Peyer's patch (tissue), 4 donors: ENCODE results near the gene IKZF3. TPM values are rescaled to one million over a fixed set of nuclear protein-coding genes. Genes with fewer than 3 reads are reported as not detected.

Experiments used
- DNase-seq, 3 donors: peaks; one replicate each; pipeline ENCODE4 v3.0.0-alpha.2; 2017 to 2019
- H3K27ac ChIP-seq, 4 donors: fragments of 200-600 bp; sonication (generic); one replicate each; pipeline ENCODE4 v1.5.1; 2016 to 2019
- H3K27me3 ChIP-seq, 2 donors: fragments of 200-600 bp; sonication (generic); one replicate each; pipeline ENCODE4 v1.5.1; 2019
- H3K36me3 ChIP-seq, 3 donors: fragments of 200-600 bp; sonication (generic); one replicate each; pipeline ENCODE4 v1.5.1; 2016 to 2019
- H3K4me1 ChIP-seq, 4 donors: fragments of 200-600 bp; sonication (generic); one replicate each; pipeline ENCODE4 v1.5.1; 2016 to 2019
- H3K4me3 ChIP-seq, 4 donors: fragments of 200-600 bp; sonication (generic); 1 replicate in 3 of 4; 2 replicates in 1 of 4; pipeline ENCODE4 v1.5.1; 2016 to 2019; ENCODE audit warnings: mild to moderate bottlenecking in 1 of 4
- H3K9me3 ChIP-seq, 4 donors: fragments of 200-600 bp; sonication (generic); one replicate each; pipeline ENCODE4 v1.5.1; 2016 to 2019; ENCODE audit warnings: mild to moderate bottlenecking in 1 of 4
- POLR2A ChIP-seq, 2 donors: fragments of 450-650 bp; IDR thresholded peaks; one replicate each; pipeline ENCODE4 v1.5.1; 2017; ENCODE audit warnings: antibody characterized with exemption in 2 of 2, mild to moderate bottlenecking in 2 of 2, moderate library complexity in 2 of 2
- total RNA-seq, 4 donors: library from RNA; depleted of rRNA; stranded (reverse); fragments of >200 nt; gene quantifications; one replicate each; pipeline ENCODE4 v1.1.0, GENCODE V29; 2016
- TF ChIP-seq, protein P1 (sequence below), 6 experiments: fragments of 450-650 bp in 4 of 6; fragments of 200-600 bp in 2 of 6; sonication (generic) in 1 of 6; IDR thresholded peaks; one replicate each; pipeline ENCODE4 v1.5.1; 2017 to 2019; ENCODE audit warnings: antibody characterized with exemption in 6 of 6, mild to moderate bottlenecking in 3 of 6, moderate library complexity in 1 of 6

IKZF3 gene
- total RNA-seq, 4 donors from 2014 or later, result 5.4 to 45.4 (median 7.0) TPM

DNA sequence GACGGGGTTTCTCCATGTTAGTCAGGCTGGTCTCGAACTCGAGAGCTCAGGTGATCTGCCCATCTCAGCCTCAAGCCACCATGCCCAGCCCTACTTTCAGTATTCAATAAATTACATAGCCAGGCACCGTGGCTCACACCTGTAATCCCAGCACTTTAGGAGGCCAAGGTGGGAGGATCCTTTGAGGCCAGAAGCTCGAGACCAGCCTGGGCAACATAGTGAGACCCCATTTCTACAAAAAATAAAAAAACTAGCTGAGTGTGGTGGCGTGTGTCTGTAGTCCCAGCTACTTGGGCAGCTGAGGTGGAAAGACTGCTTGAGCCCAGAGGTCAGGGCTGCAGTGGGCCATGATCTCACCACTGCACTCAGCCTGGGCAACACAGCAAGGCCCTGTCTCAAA, 142.0 kb downstream of the IKZF3 start:
- TF ChIP-seq, protein P1, sequence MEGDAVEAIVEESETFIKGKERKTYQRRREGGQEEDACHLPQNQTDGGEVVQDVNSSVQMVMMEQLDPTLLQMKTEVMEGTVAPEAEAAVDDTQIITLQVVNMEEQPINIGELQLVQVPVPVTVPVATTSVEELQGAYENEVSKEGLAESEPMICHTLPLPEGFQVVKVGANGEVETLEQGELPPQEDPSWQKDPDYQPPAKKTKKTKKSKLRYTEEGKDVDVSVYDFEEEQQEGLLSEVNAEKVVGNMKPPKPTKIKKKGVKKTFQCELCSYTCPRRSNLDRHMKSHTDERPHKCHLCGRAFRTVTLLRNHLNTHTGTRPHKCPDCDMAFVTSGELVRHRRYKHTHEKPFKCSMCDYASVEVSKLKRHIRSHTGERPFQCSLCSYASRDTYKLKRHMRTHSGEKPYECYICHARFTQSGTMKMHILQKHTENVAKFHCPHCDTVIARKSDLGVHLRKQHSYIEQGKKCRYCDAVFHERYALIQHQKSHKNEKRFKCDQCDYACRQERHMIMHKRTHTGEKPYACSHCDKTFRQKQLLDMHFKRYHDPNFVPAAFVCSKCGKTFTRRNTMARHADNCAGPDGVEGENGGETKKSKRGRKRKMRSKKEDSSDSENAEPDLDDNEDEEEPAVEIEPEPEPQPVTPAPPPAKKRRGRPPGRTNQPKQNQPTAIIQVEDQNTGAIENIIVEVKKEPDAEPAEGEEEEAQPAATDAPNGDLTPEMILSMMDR (IDR thresholded peaks at IDR 0.05), result no peak
- no peak for TF ChIP-seq POLR2A (IDR thresholded peaks at IDR 0.05)
- DNase-seq, result no peak
- no peaks in the 10 kb centered on the region for H3K4me1 ChIP-seq
- no peaks in the 10 kb centered on the region for H3K27me3 ChIP-seq
- no peak overlapping the region for H3K27ac ChIP-seq
- H3K4me3 ChIP-seq, result no peak overlapping the region
- peaks cover 0 to 83% (median 0%) of the 10 kb centered on the region in 3 donors for H3K36me3 ChIP-seq
- no peaks in the 10 kb centered on the region for H3K9me3 ChIP-seq

DNA sequence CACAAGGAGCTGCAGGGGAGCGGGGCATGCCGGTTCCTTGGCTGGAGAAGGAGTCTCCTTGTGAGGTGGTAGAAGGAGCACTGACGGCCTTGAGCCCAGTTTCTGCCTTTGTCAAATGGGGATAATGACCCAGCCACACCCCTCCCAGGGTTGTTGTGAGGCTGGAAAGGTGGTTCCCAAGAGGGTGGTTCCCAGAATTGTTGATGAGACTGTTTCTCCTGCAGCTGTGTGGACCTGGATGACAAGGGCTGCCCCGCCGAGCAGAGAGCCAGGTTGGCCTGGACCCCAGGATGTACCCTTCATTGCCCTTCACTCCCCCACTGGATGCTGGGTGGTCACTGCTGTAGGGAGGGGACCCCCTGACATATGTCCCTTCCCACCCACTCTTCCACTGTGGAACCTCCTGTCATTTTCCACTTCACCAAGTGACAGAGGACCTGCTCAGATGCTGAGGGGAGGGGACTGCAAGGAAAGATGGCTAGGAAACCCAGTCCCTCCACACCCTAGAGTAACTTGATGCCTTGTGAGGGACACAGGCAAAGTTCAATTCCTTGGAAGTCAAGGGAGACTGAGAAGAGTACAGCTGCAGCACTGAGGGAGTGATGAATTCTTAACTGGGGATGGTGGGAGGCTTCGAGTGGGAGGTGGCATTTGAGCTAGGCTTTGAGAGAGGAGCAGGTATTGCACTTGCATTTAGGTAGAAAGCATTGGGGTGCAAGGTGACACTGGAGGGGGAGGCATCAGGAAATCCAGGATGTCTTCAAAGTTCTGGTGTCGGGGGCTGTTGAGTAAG, 144.4 kb downstream of the IKZF3 start:
- no peaks in the 10 kb centered on the region for H3K27me3 ChIP-seq
- no peaks in the 10 kb centered on the region for H3K9me3 ChIP-seq
- H3K36me3 ChIP-seq, result peaks cover 0 to 86% (median 0%) of the 10 kb centered on the region in 3 donors
- no peak overlapping the region for H3K27ac ChIP-seq
- H3K4me1 ChIP-seq, result peaks cover 0 to 12% (median 0%) of the 10 kb centered on the region in 4 donors
- DNase-seq, result no peak
- no peak overlapping the region for H3K4me3 ChIP-seq
- TF ChIP-seq, protein P1 (IDR thresholded peaks at IDR 0.05), result no peak
- no peak for TF ChIP-seq POLR2A (IDR thresholded peaks at IDR 0.05)

DNA sequence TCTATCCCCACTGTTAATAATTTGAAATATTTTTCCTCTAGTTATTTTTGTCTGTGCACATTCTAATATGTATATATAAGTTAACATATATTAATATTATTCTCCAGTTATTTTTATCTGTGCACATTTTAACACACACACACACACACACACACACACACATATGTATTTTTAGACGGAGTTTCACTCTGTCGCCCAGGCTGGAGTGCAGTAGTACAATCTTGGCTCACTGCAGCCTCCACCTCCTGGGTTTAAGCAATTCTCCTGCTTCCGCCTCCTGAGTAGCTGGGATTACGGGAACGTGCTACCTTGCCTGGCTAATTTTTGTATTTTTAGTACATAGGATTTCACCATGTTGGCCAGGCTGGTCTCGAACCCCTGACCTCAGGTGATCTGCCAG, 146.5 kb downstream of the IKZF3 start:
- Histone ChIP-seq H3K36me3 (peaks cover 0 to 87% (median 0%) of the 10 kb centered on the region in 3 donors), H3K9me3 (no peaks in the 10 kb centered on the region), H3K27ac (no peak overlapping the region), H3K4me1 (peaks cover 0 to 12% (median 0%) of the 10 kb centered on the region in 4 donors), H3K4me3 (no peak overlapping the region), H3K27me3 (no peaks in the 10 kb centered on the region)
- no peak for DNase-seq
- TF ChIP-seq, protein P1 (IDR thresholded peaks at IDR 0.05), result no peak
- TF ChIP-seq POLR2A (IDR thresholded peaks at IDR 0.05), result no peak

DNA sequence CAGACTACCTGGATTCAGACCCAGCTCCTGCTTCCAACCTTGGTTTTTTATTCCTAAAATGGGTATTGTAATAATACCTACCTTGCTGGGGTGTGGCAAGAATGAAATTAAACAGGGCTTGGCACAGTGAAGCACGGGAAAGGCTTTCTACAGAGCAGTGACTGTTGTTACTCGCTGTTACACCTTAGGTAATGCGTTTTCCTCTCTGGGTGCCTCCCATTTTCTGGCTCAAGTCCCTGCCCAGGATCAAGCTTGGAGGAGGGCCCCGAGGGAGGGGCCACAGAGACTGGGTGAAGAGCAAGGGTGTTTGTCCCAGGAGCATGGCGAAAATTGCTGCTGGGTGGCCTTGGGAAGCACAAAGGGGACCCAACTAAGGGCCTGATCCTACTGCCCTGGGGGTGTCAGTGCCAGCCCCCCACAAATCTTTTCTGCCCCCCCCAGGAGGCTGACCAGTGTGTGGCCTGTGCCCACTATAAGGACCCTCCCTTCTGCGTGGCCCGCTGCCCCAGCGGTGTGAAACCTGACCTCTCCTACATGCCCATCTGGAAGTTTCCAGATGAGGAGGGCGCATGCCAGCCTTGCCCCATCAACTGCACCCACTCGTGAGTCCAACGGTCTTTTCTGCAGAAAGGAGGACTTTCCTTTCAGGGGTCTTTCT, 147.1 kb downstream of the IKZF3 start:
- H3K27ac ChIP-seq, result peak overlapping the region in 3 of 4 donors; percentile 40 to 72 (median 50)
- peaks cover 0 to 91% (median 0%) of the 10 kb centered on the region in 3 donors for H3K36me3 ChIP-seq
- no peak overlapping the region for H3K4me3 ChIP-seq
- peak in 1 of 2 donors; percentile 16 for TF ChIP-seq POLR2A (IDR thresholded peaks at IDR 0.05)
- TF ChIP-seq, protein P1 (IDR thresholded peaks at IDR 0.05), result no peak
- peak in 1 of 3 donors; percentile 61 for DNase-seq
- H3K27me3 ChIP-seq, result no peaks in the 10 kb centered on the region
- no peaks in the 10 kb centered on the region for H3K9me3 ChIP-seq
- peaks cover 0 to 12% (median 0%) of the 10 kb centered on the region in 4 donors for H3K4me1 ChIP-seq

DNA sequence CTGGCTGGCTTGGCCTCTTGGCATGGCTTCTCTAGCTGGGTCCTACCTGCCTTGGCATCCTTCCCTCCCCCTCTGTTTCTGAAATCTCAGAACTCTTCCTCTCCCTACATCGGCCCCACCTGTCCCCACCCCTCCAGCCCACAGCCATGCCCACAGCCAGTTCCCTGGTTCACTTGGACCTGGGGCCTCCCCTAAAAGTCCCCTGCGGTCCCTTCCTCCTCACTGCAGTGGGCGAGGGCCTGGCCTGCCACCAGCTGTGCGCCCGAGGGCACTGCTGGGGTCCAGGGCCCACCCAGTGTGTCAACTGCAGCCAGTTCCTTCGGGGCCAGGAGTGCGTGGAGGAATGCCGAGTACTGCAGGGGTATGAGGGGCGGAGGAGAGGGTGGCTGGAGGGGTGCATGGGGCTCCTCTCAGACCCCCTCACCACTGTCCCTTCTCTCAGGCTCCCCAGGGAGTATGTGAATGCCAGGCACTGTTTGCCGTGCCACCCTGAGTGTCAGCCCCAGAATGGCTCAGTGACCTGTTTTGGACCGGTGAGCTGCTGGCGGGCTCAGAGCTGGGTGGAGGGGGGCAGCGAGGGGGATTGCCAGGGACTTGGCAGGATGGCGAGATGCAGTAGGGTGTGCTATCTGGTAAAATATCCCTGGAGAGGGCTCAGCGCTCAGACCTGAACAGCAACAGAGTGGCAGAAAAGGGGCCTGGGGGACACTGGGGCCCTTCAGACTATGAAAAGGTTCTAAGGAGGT, 147.9 kb downstream of the IKZF3 start:
- Histone ChIP-seq H3K4me1 (peaks cover 0 to 12% (median 0%) of the 10 kb centered on the region in 4 donors), H3K4me3 (no peak overlapping the region), H3K36me3 (peaks cover 0 to 91% (median 0%) of the 10 kb centered on the region in 3 donors), H3K27me3 (no peaks in the 10 kb centered on the region), H3K27ac (peak overlapping the region in 3 of 4 donors; percentile 40 to 72 (median 50)), H3K9me3 (no peaks in the 10 kb centered on the region)
- no peak for TF ChIP-seq POLR2A (IDR thresholded peaks at IDR 0.05)
- TF ChIP-seq, protein P1 (IDR thresholded peaks at IDR 0.05), result no peak
- DNase-seq, result no peak
